ENCODE measurements around the gene CALML6. TPM values are rescaled to one million over a fixed set of nuclear protein-coding genes. Genes with fewer than 3 reads are reported as not detected.

CALML6 gene
- total and polyA plus RNA-seq, 8 donors = 0.39 to 4.4 (median 1.1) TPM

DNA sequence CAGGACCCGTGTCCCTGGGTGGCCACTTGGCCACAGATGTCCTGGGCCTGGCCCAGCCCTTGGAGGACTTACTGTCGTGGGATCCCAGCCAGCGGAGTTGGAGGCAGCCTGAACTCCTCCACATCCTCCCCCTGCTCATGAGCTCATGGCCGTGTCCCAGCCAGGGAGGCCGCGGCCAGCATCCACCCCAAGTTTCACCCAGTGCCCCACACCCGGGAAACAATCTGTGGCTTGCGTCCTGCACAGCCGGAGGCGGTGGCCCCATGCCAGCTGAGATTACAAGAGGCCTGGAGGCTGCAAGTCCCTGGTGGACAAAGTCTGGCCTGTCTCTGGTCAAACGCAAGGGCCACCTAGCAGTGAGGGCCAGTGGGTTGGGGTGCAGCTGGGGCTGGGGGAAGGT is 31.5 kb downstream of the CALML6 start:
- H3K27me3 ChIP-seq = no peaks in the 10 kb centered on the region
- DNase-seq (peak in 2 of 6 donors; percentile 62 to 82), ATAC-seq (peak in 1 of 4 donors; percentile 8), FAIRE-seq (no peak)
- peaks cover 0 to 3% (median 0%) of the 10 kb centered on the region in 3 donors for H3K4me1 ChIP-seq
- intact Hi-C loops (cut with DNase I) = no loop called here
- H3K27ac ChIP-seq = no peak overlapping the region
- TF ChIP-seq, protein P1, sequence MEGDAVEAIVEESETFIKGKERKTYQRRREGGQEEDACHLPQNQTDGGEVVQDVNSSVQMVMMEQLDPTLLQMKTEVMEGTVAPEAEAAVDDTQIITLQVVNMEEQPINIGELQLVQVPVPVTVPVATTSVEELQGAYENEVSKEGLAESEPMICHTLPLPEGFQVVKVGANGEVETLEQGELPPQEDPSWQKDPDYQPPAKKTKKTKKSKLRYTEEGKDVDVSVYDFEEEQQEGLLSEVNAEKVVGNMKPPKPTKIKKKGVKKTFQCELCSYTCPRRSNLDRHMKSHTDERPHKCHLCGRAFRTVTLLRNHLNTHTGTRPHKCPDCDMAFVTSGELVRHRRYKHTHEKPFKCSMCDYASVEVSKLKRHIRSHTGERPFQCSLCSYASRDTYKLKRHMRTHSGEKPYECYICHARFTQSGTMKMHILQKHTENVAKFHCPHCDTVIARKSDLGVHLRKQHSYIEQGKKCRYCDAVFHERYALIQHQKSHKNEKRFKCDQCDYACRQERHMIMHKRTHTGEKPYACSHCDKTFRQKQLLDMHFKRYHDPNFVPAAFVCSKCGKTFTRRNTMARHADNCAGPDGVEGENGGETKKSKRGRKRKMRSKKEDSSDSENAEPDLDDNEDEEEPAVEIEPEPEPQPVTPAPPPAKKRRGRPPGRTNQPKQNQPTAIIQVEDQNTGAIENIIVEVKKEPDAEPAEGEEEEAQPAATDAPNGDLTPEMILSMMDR (IDR thresholded peaks at IDR 0.05) = no peak
- H3K9me3 ChIP-seq = no peaks in the 10 kb centered on the region
- no peaks in the 10 kb centered on the region for H3K36me3 ChIP-seq
- no peak overlapping the region for H3K4me3 ChIP-seq
- WGBS, 2 donors = 17 to 20% methylated on average over 11 of the region's 11 CpGs

DNA sequence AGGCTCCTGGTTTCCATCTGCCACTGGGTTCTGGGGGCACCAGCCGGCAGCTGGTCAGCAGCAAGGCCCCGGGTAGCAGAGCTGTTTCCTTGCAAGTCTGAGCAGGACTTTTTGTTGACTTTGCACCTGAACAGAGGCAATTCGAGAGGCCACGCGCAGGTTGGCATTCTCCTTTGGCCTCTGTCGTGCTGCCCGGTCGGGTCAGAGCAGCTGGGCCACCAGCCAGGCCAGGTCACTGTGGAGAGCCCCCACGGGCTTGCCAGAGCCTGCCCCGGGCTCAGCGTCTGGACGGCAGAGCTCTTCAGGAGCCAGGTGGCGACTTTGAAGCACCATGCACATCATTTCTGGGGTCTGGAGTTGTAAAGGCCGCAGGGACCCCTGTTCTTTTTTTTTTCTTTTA is 32.4 kb downstream of the CALML6 start:
- H3K27me3 ChIP-seq = no peaks in the 10 kb centered on the region
- TF ChIP-seq, protein P1 (IDR thresholded peaks at IDR 0.05) = no peak
- H3K4me3 ChIP-seq = no peak overlapping the region
- ATAC-seq (no peak), DNase-seq (peak in 1 of 6 donors; percentile 40), FAIRE-seq (no peak)
- H3K9me3 ChIP-seq = no peaks in the 10 kb centered on the region
- H3K4me1 ChIP-seq = peaks cover 0 to 3% (median 0%) of the 10 kb centered on the region in 3 donors
- no peak overlapping the region for H3K27ac ChIP-seq
- no peaks in the 10 kb centered on the region for H3K36me3 ChIP-seq
- 62 to 71% methylated on average over 14 of the region's 14 CpGs for WGBS, 2 donors
- intact Hi-C loops (cut with DNase I) = no loop called here

DNA sequence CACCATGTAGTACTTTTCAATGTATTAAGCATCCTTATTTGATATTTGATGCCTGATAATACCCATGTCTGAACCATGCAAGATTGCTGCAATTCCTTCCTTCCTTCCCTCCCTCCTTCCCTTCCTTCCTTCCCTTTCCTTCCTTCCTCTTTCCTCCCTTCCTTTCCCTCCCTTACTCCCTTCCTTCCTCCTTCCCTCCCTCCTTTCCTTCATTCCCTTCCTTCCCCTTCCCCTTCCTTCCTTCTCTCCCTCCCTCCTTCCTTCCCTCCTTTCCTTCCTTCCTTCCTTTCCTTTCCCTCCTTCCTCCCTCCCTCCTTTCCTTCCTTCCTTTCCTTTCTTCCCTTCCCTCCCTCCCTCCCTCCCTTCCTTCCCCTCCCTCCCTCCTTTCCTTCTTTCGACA is 33.7 kb downstream of the CALML6 start:
- no peak overlapping the region for H3K27ac ChIP-seq
- 27 to 51% methylated on average over 1 of the region's 1 CpG for WGBS, 2 donors
- intact Hi-C loops (cut with DNase I) = no loop called here
- H3K4me3 ChIP-seq = no peak overlapping the region
- no peaks in the 10 kb centered on the region for H3K27me3 ChIP-seq
- peaks cover 0 to 3% (median 0%) of the 10 kb centered on the region in 3 donors for H3K4me1 ChIP-seq
- no peak for ATAC-seq
- no peaks in the 10 kb centered on the region for H3K9me3 ChIP-seq
- FAIRE-seq = no peak
- no peak for DNase-seq
- no peaks in the 10 kb centered on the region for H3K36me3 ChIP-seq
- TF ChIP-seq, protein P1 (IDR thresholded peaks at IDR 0.05) = no peak

DNA sequence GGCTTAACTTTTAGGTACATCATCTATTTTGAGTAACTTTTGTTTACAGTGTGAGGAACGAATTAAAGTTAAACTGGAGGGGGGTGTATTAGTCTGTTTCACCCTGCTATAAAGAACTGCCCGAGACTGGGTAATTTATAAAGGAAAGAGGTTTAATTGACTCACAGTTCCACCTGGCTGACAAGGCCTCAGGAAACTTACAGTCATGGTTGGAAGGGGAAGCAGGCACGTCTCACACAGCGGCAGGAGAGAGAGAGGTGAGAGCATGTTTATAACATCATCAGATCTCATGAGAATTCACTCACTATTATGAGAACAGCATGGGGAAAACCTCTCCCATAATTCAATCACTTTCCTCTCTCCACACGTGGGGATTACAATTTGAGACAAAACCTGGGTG is 35.9 kb downstream of the CALML6 start:
- intact Hi-C loops (cut with DNase I) = no loop called here
- 73 to 82% methylated on average over 5 of the region's 5 CpGs for WGBS, 2 donors
- Histone ChIP-seq H3K9me3 (no peaks in the 10 kb centered on the region), H3K4me1 (no peaks in the 10 kb centered on the region), H3K36me3 (no peaks in the 10 kb centered on the region), H3K27ac (no peak overlapping the region), H3K4me3 (no peak overlapping the region), H3K27me3 (no peaks in the 10 kb centered on the region)
- FAIRE-seq = no peak
- ATAC-seq = no peak
- DNase-seq = no peak
- TF ChIP-seq, protein P1 (IDR thresholded peaks at IDR 0.05) = no peak

DNA sequence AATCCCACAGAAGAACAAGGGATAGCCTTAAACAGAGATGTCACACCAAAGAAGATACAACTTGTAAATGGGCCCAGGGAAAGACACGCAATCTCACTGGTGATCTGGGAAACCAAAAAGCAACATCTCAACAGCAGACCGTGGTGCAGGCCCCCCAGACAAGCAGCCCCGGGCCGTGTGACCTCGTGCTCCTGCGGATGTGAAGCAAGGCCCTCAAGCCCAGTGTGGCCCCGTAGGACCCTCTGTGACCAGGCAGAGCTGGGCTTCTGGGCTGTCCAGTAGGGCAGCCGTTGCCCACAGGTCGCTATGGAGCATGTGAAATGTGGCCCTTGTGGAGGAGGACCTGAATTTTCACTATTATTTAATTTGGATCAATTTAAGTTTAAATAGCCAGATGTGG is 39.0 kb downstream of the CALML6 start:
- Histone ChIP-seq H3K27ac (no peak overlapping the region), H3K9me3 (no peaks in the 10 kb centered on the region), H3K4me1 (no peaks in the 10 kb centered on the region), H3K4me3 (no peak overlapping the region), H3K36me3 (no peaks in the 10 kb centered on the region), H3K27me3 (no peaks in the 10 kb centered on the region)
- 71 to 79% methylated on average over 9 of the region's 9 CpGs for WGBS, 2 donors
- TF ChIP-seq, protein P1 (IDR thresholded peaks at IDR 0.05) = no peak
- FAIRE-seq (no peak), DNase-seq (peak in 1 of 6 donors; percentile 43), ATAC-seq (no peak)
- intact Hi-C loops (cut with DNase I) = no loop called here
